NCI-H1436 treated with DMSO at 0.1 percent for 48 hours (cell line): ENCODE data around the gene CYP2W1.

Experiments
- DNase-seq: peaks from one replicate; lab custom pipeline; 2025; lab: John Stamatoyannopoulos, UW

The CYP2W1 gene

GRCh38 chr7:967361-968082 is 15.5 kb upstream of the CYP2W1 start:
- DNase-seq: no peak

DNA sequence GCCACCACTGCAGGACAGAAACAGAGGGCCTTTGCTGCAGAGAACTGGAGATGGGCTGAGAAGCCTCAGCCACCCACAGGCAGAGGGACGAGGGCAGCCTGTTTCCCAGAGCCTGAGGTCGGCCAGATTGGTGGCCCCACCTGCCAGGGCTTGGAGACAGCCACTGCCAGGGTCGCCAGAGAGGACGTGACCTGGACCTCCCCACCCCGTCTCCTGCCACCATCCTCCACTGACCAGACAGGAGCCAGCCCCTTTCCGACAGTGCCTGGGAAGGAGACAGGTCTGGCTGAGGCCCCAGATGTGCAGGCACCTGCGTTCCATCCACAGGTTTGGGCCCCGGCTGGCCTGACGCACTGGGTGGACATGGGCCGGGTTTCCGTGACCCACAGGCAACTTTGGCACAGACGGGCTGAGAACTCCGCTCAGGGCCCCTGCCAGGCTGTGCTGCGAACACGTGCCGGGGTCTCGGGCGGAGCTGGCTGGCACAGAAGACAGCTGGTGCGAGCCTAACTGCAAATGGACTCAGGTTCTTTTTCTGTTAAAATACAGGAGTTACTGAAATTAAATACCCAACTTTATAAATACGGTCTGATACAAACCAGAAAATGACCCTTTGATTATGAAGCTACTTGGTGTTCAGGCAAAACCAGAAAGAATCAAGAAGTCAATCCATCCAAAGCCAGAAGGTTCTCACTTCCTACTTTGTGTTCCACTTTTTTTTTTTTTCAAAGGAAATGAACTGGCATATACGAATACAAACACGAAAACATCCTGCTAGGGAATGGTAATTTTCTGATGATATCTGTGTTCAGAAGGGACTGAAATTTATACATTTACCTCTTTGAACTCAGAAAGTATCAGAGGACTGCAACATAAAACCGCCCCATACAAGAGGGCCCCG is 14.5 kb upstream of the CYP2W1 start:
- no peak for DNase-seq

GRCh38 chr7:969403-969802 is 13.6 kb upstream of the CYP2W1 start:
- no peak for DNase-seq

- DNase-seq: no peak
Observed at GRCh38 chr7:970744-971143, 12.2 kb upstream of the CYP2W1 start.

DNA sequence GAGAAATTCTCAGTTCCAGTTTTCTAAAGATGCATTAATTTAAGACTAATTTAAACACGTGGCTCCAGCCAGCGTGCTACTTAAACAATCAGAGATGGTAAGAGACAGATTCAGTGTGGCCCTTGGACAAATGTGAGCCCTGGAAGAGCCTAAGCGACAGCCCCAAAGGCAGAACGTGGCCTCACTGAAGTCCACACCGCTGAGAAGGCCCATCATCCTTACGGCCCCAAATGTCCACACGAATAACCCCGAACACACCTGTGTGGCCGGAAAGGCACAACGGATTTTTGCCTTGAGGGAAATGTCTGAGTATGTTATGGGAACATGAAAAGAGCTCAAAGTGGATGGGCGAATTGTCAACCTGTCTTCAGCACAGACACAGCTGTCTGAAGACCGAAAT is 10.9 kb upstream of the CYP2W1 start:
- DNase-seq: no peak

DNA sequence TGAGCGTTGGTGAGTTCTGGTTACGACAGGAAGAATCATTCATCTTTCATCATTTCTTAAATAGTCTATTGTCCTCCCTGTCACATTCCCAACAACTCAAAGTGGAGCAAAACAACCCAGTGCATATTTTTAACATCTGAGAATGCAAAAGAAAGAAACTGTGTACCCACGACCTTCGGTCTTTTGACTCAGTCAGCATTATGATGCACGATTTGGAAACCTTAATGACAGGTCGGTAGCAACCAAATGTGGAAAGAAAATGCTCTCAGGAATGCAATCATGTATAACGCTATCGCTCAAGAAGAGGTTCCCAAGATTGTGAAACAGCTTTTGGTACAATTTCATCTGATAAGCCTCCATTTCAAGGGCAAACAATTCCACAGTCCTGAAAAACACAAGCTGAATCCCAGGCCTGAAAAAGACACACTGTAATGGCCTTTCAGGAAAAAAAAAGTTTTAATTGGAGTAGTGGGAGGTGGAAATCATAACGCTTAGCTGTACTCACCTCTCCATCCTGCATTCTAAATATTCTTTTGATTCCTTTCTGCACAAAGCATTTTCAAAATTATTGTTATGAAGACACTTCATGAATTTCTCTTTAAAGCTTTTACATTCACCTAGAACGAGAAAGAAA is 10.2 kb upstream of the CYP2W1 start:
- DNase-seq: no peak

GRCh38 chr7:973312-973711 is 9.7 kb upstream of the CYP2W1 start:
- DNase-seq: no peak

- no peak for DNase-seq
Observed at GRCh38 chr7:974172-974571, 8.8 kb upstream of the CYP2W1 start.

DNA sequence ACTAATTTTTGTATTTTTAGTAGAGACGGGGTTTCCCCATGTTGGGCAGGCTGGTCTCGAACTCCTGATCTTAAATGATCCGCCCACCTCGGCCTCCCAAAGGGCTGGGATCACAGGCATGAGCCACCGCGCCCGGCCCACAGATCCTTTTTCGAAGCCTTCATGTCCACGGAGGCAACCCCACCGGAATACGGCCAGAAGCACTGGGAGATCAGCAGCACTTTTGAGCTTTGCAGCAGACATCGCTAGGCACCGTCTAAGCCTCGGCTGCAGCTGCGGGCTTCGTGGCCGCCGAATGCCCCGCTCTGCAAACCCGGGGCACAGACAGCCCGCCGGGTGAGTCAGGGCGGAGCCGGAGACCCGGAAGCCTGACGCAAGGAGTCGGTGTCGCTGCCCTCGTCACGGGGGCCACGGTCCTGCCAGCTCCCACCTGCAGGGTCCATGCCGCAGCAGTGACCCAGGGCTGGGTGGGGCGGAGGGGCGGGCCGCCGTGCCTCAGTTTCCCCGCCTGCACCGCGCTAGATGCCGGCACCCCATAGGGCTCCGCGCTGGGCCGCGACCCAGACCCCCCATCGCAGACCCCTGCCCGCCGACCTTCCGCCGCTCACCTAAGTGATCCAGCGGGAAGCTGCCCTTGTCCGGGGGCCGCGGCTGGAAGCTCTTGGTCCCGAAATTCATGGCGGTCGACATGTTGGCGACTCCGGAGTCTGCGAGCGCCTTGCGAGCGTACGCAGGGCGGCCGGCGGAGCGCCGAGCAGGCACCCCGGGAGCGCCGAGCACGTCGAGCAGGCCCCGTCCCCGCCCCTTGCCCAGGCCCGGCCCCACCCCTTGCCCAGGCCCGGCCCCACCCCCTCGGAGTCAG is 7.9 kb upstream of the CYP2W1 start, which contains the start of gene COX19:
COX19 (minus strand) TSS at position 730 of the 862 bp plus-strand sequence; CDS start at position 690, 40 bp downstream.
- no peak for DNase-seq

DNA sequence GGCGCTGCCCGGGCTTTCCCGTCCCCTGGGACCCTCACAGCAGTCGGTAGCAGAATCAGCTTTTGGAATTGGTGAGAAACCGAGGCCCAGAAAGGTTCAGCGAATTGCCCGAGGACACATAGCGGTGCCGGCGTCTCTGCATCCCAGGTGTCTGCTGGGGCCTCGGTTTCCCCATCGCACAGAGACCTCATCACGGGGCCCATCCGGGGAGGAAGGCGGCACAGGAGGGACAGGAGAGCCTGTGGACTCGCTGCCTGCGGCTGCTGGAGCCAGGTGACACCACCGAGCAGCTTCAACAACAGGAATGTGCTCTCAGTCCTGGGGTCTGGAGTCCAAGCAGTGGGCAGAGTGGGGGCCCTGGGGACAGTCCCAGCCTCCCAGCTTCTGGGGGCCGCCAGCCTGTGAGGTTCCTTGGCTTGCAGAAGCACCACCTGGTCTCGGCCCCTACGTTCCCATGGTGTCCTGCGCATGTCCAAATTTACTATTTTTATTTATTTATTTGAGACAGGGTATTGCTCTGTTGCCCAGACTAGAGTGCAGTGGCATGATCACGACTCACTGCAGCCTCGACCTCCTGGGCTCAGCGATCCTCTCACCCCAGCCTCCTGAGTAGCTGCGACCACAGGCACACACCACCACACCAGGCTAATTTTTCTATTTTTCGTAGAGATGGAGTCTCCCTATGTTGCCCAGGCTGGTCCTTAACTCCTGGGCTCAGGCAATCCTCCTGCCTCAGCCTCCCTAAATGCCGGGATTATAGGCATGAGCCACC is 7.1 kb upstream of the CYP2W1 start:
- no peak for DNase-seq

- DNase-seq: no peak
Observed at GRCh38 chr7:976901-977325, 6.1 kb upstream of the CYP2W1 start.

- DNase-seq: no peak
Observed at GRCh38 chr7:977326-978048, 5.5 kb upstream of the CYP2W1 start.

DNA sequence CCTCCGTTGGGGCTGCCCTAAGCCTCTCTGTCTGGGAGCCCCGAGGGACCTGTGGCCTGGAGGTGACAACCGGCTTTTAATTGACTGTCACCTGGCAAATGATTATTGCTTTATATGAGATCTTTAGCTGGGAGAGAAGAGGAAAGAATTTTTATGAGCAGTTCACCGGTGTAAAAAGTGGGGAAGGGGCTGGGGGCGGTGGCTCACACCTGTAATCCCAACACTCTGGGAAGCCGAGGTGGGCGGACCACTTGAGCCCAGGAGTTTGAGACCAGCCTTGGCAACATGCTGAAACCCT is 5.0 kb upstream of the CYP2W1 start:
- no peak for DNase-seq

- DNase-seq: no peak
Observed at GRCh38 chr7:978416-979091, 4.4 kb upstream of the CYP2W1 start.

- no peak for DNase-seq
Observed at GRCh38 chr7:979151-979550, 3.8 kb upstream of the CYP2W1 start.

GRCh38 chr7:979886-980571 is 3.0 kb upstream of the CYP2W1 start:
- no peak for DNase-seq

GRCh38 chr7:981793-982510 is 1.0 kb upstream of the CYP2W1 start:
- DNase-seq: no peak

- DNase-seq: no peak
Observed at GRCh38 chr7:982511-983003, 424 bp upstream of the CYP2W1 start.
